ENCODE data around the gene LRRC28. TPM values are rescaled to one million over a fixed set of nuclear protein-coding genes. Genes with fewer than 3 reads are reported as not detected.

LRRC28 gene
- total RNA-seq, 1 donor from 2014 or later: 20.3 TPM

DNA sequence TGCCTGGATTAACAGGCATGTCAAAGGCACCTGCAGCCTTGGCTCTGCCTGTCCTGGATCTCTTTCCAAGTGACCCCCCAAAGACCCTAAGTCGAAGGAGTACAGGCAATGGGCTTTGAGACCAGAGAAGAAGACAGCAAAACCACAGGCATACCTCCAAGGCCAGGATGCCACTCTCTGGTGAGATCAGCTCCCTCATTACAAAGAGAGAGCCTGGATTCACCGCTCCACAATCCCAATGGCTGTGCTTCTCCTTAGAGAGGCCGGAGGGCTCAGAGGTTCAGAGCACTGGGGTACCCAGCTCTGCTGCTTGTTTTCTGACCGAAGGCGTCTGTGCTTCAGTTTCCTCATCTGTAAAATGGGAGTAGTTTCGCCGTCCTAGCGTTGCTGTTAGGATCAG lies 160.0 kb downstream of the LRRC28 start:
- H3K4me3 ChIP-seq: no peak overlapping the region
- intact Hi-C loops (cut with DNase I): no loop called here
- no peaks in the 10 kb centered on the region for H3K9me3 ChIP-seq
- DNase-seq (no peak), ATAC-seq (no peak)
- H3K27me3 ChIP-seq: no peaks in the 10 kb centered on the region
- TF ChIP-seq, protein P1, sequence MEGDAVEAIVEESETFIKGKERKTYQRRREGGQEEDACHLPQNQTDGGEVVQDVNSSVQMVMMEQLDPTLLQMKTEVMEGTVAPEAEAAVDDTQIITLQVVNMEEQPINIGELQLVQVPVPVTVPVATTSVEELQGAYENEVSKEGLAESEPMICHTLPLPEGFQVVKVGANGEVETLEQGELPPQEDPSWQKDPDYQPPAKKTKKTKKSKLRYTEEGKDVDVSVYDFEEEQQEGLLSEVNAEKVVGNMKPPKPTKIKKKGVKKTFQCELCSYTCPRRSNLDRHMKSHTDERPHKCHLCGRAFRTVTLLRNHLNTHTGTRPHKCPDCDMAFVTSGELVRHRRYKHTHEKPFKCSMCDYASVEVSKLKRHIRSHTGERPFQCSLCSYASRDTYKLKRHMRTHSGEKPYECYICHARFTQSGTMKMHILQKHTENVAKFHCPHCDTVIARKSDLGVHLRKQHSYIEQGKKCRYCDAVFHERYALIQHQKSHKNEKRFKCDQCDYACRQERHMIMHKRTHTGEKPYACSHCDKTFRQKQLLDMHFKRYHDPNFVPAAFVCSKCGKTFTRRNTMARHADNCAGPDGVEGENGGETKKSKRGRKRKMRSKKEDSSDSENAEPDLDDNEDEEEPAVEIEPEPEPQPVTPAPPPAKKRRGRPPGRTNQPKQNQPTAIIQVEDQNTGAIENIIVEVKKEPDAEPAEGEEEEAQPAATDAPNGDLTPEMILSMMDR (IDR thresholded peaks at IDR 0.05): no peak
- peaks cover 18% of the 10 kb centered on the region for H3K4me1 ChIP-seq
- no peak overlapping the region for H3K27ac ChIP-seq
- no peaks in the 10 kb centered on the region for H3K36me3 ChIP-seq

DNA sequence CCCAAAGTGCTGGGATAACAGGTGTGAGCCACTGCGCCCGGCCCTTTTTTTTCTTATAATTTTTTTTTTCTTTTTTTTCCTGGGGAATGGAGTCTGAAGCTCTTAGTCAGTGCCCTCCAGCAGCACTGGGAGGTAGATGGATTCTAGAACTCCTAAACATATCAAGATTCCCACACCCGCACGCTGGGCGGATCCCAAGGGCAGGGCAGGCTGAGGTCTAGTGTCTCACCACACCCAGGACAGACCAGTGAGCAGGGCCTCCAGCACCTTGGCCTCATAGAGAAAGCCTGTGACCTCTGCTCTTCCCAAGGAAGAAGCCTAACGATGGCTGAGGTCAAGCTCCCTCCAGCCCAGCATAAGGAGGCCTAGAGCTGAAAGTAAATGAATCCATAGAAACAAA lies 160.8 kb downstream of the LRRC28 start:
- Histone ChIP-seq H3K27ac (no peak overlapping the region), H3K27me3 (no peaks in the 10 kb centered on the region), H3K9me3 (no peaks in the 10 kb centered on the region), H3K4me1 (peaks cover 18% of the 10 kb centered on the region), H3K36me3 (no peaks in the 10 kb centered on the region), H3K4me3 (no peak overlapping the region)
- TF ChIP-seq, protein P1 (IDR thresholded peaks at IDR 0.05): no peak
- intact Hi-C loops (cut with DNase I): no loop called here
- ATAC-seq: no peak
- no peak for DNase-seq

DNA sequence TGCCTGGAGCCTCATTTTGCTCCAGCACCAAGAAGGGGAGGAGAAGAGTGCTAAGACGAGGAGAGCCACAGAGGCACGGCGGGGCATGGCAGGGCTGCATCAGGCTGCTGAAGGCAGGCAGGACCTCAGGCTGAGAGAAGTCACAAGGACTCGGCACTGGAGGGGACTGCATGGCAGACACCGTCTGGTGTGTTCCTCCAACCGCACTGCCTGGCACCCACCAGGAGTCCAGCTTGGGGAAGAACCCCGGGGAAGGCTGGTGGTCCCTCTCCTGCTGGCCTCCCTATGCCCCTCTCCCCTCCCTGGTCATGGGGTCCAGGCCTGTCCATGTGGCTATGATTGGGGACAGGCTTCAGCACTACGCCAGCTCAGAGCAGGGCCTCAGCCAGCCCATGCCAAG lies 161.3 kb downstream of the LRRC28 start:
- intact Hi-C loops (cut with DNase I): no loop called here
- peak; percentile 48 for DNase-seq

DNA sequence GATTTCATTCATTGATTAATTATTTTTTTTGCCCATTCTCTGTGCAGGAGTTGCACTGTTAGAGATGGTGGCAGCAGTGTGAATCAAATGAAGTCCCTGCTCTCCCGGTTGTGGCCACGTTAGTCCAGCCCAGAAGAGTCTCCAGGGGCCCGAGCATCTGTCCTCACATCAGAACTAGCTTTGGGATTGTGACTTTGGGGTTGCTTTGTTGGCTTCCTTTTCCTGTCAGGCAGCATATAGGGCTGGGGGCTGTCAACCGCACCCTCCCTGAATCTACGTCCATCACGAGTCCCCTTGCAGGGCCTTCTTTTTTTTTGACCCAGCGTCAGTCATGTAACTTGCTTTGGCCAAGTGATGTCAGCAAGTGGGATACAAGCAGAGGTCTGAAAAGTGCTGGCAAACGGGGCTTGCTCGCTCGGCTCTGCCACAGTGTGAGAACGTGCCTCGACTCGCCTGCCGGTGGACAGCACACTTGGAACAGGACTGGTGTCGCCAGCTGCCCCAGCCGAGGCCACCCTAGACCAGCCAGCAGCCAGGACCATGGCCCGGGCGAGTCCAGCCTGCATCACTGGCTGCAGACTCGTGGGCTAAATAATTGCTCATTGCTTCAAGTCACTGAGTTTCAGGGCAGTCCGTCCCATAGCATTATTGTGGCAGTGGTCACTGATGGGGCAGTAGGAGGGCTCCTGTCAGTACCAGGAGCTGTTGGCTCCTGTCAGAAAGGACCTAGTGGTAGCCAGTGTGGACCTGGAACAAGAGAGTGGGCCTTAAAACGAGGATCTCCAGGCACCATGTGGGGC lies 162.9 kb downstream of the LRRC28 start:
- Histone ChIP-seq H3K9me3 (no peaks in the 10 kb centered on the region), H3K4me1 (peaks cover 5% of the 10 kb centered on the region), H3K36me3 (no peaks in the 10 kb centered on the region), H3K27ac (no peak overlapping the region), H3K4me3 (no peak overlapping the region), H3K27me3 (no peaks in the 10 kb centered on the region)
- intact Hi-C loops (cut with DNase I): no loop called here
- TF ChIP-seq, protein P1 (IDR thresholded peaks at IDR 0.05): no peak
- DNase-seq (peak; percentile 54), ATAC-seq (no peak)

More for the DNA sequence above, 161.3 kb downstream of the LRRC28 start:
- no peaks in the 10 kb centered on the region for H3K9me3 ChIP-seq
- TF ChIP-seq, protein P1 (IDR thresholded peaks at IDR 0.05): no peak
- no peak overlapping the region for H3K4me3 ChIP-seq
- no peaks in the 10 kb centered on the region for H3K27me3 ChIP-seq
- ATAC-seq: no peak
- H3K27ac ChIP-seq: no peak overlapping the region
- H3K4me1 ChIP-seq: peaks cover 18% of the 10 kb centered on the region
- no peaks in the 10 kb centered on the region for H3K36me3 ChIP-seq

DNA sequence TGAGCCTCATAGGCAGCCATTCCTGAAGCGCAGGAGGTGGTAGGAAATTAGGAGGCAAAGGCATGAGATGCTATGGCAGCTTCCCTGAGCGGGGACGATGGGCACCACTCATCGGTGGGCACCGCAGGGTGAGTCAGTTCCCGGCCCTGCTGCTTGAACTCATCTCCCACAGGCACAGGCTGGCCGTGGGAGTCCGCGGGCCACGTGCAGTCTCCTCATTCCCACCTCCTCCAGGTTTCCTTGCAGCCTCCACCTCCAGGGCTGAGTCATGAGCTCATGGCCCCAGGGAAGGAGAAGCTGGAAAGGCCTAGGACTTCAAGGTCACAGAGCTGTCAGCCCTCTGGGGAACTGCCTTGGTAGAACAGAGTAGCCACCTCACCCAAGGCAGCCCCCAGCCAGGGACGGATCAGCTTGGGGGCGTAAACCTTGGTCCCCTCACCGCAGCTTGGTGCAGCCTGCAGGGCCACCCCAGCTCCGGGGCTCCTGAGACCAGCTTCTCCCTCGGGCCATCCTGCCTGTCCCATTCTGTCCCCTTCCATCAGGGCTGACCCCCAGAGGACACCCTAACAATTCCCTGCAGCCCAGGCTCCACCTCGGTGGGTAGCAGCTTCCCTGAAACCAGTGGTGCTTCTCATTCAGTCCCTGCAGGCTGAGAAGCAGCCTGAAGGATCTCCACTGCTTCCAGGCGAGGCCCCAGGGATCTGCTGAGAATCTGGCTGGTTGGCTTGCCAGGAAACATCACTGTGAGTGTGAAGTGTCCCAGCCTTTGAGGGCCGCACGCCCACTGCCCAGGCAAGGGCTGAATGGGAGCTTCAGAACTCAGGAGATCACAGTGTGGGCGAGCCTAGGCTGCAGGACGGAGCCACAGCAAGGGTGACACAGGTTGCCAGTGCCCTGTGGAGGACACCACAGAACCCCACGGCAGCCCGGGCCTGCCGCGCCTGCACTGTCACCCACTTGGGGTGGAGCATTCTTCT lies 163.8 kb downstream of the LRRC28 start:
- intact Hi-C loops (cut with DNase I): no loop called here
- Histone ChIP-seq H3K36me3 (no peaks in the 10 kb centered on the region), H3K4me1 (no peaks in the 10 kb centered on the region), H3K27me3 (no peaks in the 10 kb centered on the region), H3K27ac (no peak overlapping the region), H3K4me3 (no peak overlapping the region), H3K9me3 (no peaks in the 10 kb centered on the region)
- ATAC-seq (peak; percentile 14), DNase-seq (peak; percentile 63)
- TF ChIP-seq, protein P1 (IDR thresholded peaks at IDR 0.05): no peak
